Activated B cell treated with CpG ODN at 0.5 μM for 24 hours (primary cell): Measurements from ENCODE around the gene NR5A1. TPM values are rescaled to one million over a fixed set of nuclear protein-coding genes. Genes with fewer than 3 reads are reported as not detected.

Experiments used
- ATAC-seq: fragments of 200-7000 bp; cut with Tn5 transposase; one replicate; pipeline ENCODE4 v1.10.0; 2021; ENCODE audit warnings: low read depth, mild to moderate bottlenecking, moderate library complexity
- CTCF ChIA-PET: fragments of 350-600 bp; sonication (Branson Sonifier 250); formaldehyde crosslinking; loops from one replicate; lab custom pipeline; 2021; ENCODE audit warnings: antibody characterized with exemption; lab: Charles Lee
- POLR2A ChIA-PET: fragments of 350-600 bp; sonication (Branson Sonifier 250); formaldehyde crosslinking; loops from one replicate; lab custom pipeline; 2021; ENCODE audit warnings: antibody characterized with exemption; lab: Charles Lee
- DNase-seq: peaks from one replicate; pipeline ENCODE4 v3.0.0; 2022
- H3K27ac Mint-ChIP-seq: one replicate; pipeline ENCODE4 v1.8.0; 2020; ENCODE audit warnings: mixed read lengths
- H3K27me3 Mint-ChIP-seq: one replicate; pipeline ENCODE4 v1.8.0; 2021; ENCODE audit warnings: mixed read lengths
- H3K36me3 Mint-ChIP-seq: one replicate; pipeline ENCODE4 v1.8.0; 2021; ENCODE audit warnings: low read depth, mixed read lengths
- H3K4me1 Mint-ChIP-seq: one replicate; pipeline ENCODE4 v1.8.0; 2021; ENCODE audit warnings: mixed read lengths
- H3K4me3 Mint-ChIP-seq: one replicate; pipeline ENCODE4 v1.8.0; 2020; ENCODE audit warnings: mild to moderate bottlenecking, mixed read lengths
- H3K9me3 Mint-ChIP-seq: one replicate; pipeline ENCODE4 v1.8.0; 2020; ENCODE audit warnings: mixed read lengths
- CTCF ChIP-seq: fragments of 200-600 bp; IDR thresholded peaks from one replicate; pipeline ENCODE4 v1.8.0; 2022; ENCODE audit warnings: antibody characterized with exemption, mild to moderate bottlenecking
- intact Hi-C: fragments of 100-400 bp; cut with micrococcal nuclease; formaldehyde crosslinking; loops from one replicate; pipeline ENCODE4 v1.15.1; 2024
- total RNA-seq: library from RNA; stranded (reverse); gene quantifications from 2 replicates; pipeline ENCODE4 v1.2.3, GENCODE V29; 2022

NR5A1 gene
- total RNA-seq, 1 donor from 2014 or later = not detected

DNA sequence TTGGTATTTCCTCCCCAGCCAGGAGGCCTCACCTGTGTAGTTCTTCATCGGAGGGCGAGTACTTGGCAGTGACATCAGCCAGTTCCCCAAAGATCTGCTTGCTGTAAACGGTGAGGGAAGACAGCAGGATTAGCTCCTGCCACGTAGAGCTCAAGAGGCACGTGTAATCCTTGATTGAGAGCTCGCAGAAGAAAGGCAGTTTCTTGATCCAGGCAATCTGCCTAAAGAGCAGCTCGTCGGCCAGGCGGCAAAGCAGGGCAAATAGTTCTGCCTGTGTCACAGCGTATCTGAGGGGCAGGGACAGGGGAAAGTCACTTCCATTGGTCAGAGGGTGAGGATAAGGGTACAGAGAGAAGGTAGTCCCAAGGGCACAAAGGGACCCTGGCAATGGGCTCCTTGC lies 28.6 kb upstream of the NR5A1 start:
- no peak overlapping the region for H3K4me3 Mint-ChIP-seq
- CTCF ChIA-PET = interaction anchor here (2.8 kb wide), 1 partner anchor 409 kb away, joined by 8 read pairs; no protein-coding TSS in a partner anchor
- TF ChIP-seq CTCF = no peak
- ATAC-seq = no peak
- POLR2A ChIA-PET = no interaction called here
- no peaks in the 10 kb centered on the region for H3K4me1 Mint-ChIP-seq
- H3K27me3 Mint-ChIP-seq = no peaks in the 10 kb centered on the region
- DNase-seq = no peak
- H3K36me3 Mint-ChIP-seq = no peaks in the 10 kb centered on the region
- H3K27ac Mint-ChIP-seq = no peak overlapping the region
- intact Hi-C loops = loop anchor here (1.0 to 2.0 kb wide), 5 partner anchors 117 to 1133 kb away; no protein-coding TSS in a partner anchor
- no peaks in the 10 kb centered on the region for H3K9me3 Mint-ChIP-seq

- ChIA-PET CTCF (no interaction called here), POLR2A (no interaction called here)
- Mint-ChIP-seq H3K27ac (no peak overlapping the region), H3K9me3 (no peaks in the 10 kb centered on the region), H3K27me3 (no peaks in the 10 kb centered on the region), H3K36me3 (no peaks in the 10 kb centered on the region), H3K4me3 (no peak overlapping the region), H3K4me1 (no peaks in the 10 kb centered on the region)
- intact Hi-C loops = no loop called here
- DNase-seq (no peak), ATAC-seq (no peak)
- no peak for TF ChIP-seq CTCF
Measured at GRCh38 chr9:124532897-124533296, 25.7 kb upstream of the NR5A1 start.

DNA sequence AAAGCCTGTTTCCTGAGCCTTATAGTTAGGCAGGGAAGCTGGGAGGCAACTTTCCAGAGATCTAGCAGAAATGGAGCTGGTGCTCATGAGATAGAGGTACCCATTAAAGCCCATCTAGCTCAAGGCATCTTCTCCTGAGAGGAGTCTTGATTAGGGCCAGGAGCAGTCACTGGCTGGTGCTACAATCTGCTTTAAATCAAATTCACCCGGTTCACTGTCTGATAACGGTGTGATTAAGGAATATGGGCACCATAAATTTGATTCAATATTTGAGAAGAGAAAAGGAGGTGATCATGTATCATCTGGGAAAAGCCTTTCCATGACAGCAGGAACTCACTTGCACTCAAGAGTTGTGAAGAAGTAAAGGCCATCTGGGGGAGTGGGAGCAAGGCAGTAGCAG lies 23.9 kb upstream of the NR5A1 start:
- intact Hi-C loops = no loop called here
- ATAC-seq (no peak), DNase-seq (no peak)
- no peaks in the 10 kb centered on the region for H3K36me3 Mint-ChIP-seq
- H3K9me3 Mint-ChIP-seq = no peaks in the 10 kb centered on the region
- no peak for TF ChIP-seq CTCF
- no peak overlapping the region for H3K4me3 Mint-ChIP-seq
- ChIA-PET POLR2A (no interaction called here), CTCF (no interaction called here)
- no peak overlapping the region for H3K27ac Mint-ChIP-seq
- H3K27me3 Mint-ChIP-seq = no peaks in the 10 kb centered on the region
- H3K4me1 Mint-ChIP-seq = no peaks in the 10 kb centered on the region

DNA sequence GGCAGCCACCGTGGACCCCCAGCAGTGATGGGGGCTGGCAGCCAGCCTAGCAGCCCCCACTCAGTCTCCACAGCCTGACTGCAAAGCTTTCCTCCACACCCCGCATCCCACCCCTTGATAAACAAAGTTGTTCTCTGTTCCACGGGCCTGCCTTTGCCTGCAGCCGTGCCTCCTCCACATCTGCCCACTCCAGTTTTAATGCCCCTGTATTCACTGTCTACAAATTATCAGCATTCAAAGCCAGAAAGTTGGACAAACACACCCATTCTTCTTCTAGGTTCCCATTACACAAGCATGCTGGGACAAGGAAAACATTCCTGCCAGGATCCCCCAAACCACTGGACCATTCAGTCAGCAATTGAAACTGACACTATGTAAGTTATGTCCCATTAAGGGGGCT lies 23.0 kb upstream of the NR5A1 start:
- ChIA-PET POLR2A (no interaction called here), CTCF (no interaction called here)
- Mint-ChIP-seq H3K4me3 (no peak overlapping the region), H3K9me3 (no peaks in the 10 kb centered on the region), H3K27ac (no peak overlapping the region), H3K36me3 (no peaks in the 10 kb centered on the region), H3K4me1 (no peaks in the 10 kb centered on the region), H3K27me3 (no peaks in the 10 kb centered on the region)
- ATAC-seq (no peak), DNase-seq (no peak)
- no peak for TF ChIP-seq CTCF
- intact Hi-C loops = no loop called here

GRCh38 chr9:124527781-124528180 lies 20.6 kb upstream of the NR5A1 start:
- intact Hi-C loops = no loop called here
- no peaks in the 10 kb centered on the region for H3K4me1 Mint-ChIP-seq
- ChIA-PET CTCF (interaction anchor here (1.5 kb wide), 1 partner anchor 9 kb away, joined by 5 read pairs; no protein-coding TSS in a partner anchor), POLR2A (no interaction called here)
- H3K27me3 Mint-ChIP-seq = no peaks in the 10 kb centered on the region
- H3K27ac Mint-ChIP-seq = no peak overlapping the region
- no peak overlapping the region for H3K4me3 Mint-ChIP-seq
- no peaks in the 10 kb centered on the region for H3K36me3 Mint-ChIP-seq
- TF ChIP-seq CTCF = no peak
- no peaks in the 10 kb centered on the region for H3K9me3 Mint-ChIP-seq
- ATAC-seq (no peak), DNase-seq (no peak)
